Nephron progenitor cell (in vitro differentiated cells): ENCODE results near the gene CD79B.

ENCODE experiments used
- DNase-seq: peaks from one replicate; pipeline ENCODE4 v3.0.0; 2021
- H3K27ac Mint-ChIP-seq: 2 replicates; pipeline ENCODE4 v1.8.0; 2021; ENCODE audit warnings: mild to moderate bottlenecking, moderate library complexity, mixed read lengths
- H3K27me3 Mint-ChIP-seq: 2 replicates; pipeline ENCODE4 v1.8.0; 2021; ENCODE audit warnings: mild to moderate bottlenecking, low read depth, mixed read lengths; ENCODE audit not compliant: poor library complexity
- H3K36me3 Mint-ChIP-seq: 2 replicates; pipeline ENCODE4 v1.8.0; 2021; ENCODE audit warnings: low read depth, mixed read lengths
- H3K4me1 Mint-ChIP-seq: 2 replicates; pipeline ENCODE4 v1.8.0; 2021; ENCODE audit warnings: mixed read lengths
- H3K4me3 Mint-ChIP-seq: 2 replicates; pipeline ENCODE4 v1.8.0; 2021; ENCODE audit warnings: mild to moderate bottlenecking, moderate library complexity, mixed read lengths
- H3K9me3 Mint-ChIP-seq: 2 replicates; pipeline ENCODE4 v1.8.0; 2021; ENCODE audit warnings: mild to moderate bottlenecking, moderate library complexity, mixed read lengths
- TF ChIP-seq, protein P1 (sequence below): fragments of 200-600 bp; sonication (generic); IDR thresholded peaks from 2 replicates; pipeline ENCODE4 v1.5.0; 2021; ENCODE audit warnings: antibody characterized with exemption

Gene CD79B

GRCh38 chr17:63973930-63974593 lies 41.9 kb upstream of the CD79B start:
- no peaks in the 10 kb centered on the region for H3K9me3 Mint-ChIP-seq
- H3K27me3 Mint-ChIP-seq = peaks cover 7% of the 10 kb centered on the region
- H3K4me3 Mint-ChIP-seq = no peak overlapping the region
- H3K4me1 Mint-ChIP-seq = peaks cover 17% of the 10 kb centered on the region
- H3K27ac Mint-ChIP-seq = no peak overlapping the region
- no peak for DNase-seq
- H3K36me3 Mint-ChIP-seq = no peaks in the 10 kb centered on the region
- TF ChIP-seq, protein P1, sequence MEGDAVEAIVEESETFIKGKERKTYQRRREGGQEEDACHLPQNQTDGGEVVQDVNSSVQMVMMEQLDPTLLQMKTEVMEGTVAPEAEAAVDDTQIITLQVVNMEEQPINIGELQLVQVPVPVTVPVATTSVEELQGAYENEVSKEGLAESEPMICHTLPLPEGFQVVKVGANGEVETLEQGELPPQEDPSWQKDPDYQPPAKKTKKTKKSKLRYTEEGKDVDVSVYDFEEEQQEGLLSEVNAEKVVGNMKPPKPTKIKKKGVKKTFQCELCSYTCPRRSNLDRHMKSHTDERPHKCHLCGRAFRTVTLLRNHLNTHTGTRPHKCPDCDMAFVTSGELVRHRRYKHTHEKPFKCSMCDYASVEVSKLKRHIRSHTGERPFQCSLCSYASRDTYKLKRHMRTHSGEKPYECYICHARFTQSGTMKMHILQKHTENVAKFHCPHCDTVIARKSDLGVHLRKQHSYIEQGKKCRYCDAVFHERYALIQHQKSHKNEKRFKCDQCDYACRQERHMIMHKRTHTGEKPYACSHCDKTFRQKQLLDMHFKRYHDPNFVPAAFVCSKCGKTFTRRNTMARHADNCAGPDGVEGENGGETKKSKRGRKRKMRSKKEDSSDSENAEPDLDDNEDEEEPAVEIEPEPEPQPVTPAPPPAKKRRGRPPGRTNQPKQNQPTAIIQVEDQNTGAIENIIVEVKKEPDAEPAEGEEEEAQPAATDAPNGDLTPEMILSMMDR = no peak

DNA sequence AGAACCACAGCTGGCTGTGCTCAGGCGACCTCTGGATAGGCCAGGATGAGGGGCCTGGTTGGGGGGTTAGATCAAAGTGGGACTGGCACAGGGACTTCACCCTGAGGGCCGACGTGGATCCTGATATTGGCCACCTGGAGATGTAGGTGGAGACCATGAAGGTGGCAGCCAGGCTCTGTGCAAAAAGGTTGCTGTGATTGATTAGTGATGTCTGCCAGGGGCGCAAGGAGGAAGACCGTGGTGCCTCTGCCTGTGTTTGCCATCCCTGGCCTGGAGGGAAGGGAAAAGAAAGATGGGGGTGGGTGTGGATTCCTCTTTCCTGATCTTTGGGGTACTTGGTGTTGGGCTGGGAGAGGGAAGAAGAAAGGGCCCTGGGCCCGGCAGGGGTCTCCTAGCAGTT lies 41.1 kb upstream of the CD79B start:
- H3K4me1 Mint-ChIP-seq = peaks cover 17% of the 10 kb centered on the region
- no peak overlapping the region for H3K4me3 Mint-ChIP-seq
- TF ChIP-seq, protein P1 = no peak
- H3K36me3 Mint-ChIP-seq = no peaks in the 10 kb centered on the region
- DNase-seq = no peak
- H3K9me3 Mint-ChIP-seq = no peaks in the 10 kb centered on the region
- peaks cover 10% of the 10 kb centered on the region for H3K27me3 Mint-ChIP-seq
- H3K27ac Mint-ChIP-seq = no peak overlapping the region

GRCh38 chr17:63972796-63973195 lies 40.7 kb upstream of the CD79B start, which contains the start of gene SCN4A:
TSS of gene SCN4A (minus strand) at chr17:63972918. CDS start at chr17:63972841, 77 bp downstream.
- Mint-ChIP-seq H3K27me3 (peaks cover 10% of the 10 kb centered on the region), H3K4me1 (peaks cover 17% of the 10 kb centered on the region), H3K27ac (no peak within 1 kb of the TSS), H3K9me3 (no peaks in the 10 kb centered on the region), H3K36me3 (no peaks in the 10 kb centered on the region), H3K4me3 (no peak within 1 kb of the TSS)
- no peak for DNase-seq
- TF ChIP-seq, protein P1 = no peak

DNA sequence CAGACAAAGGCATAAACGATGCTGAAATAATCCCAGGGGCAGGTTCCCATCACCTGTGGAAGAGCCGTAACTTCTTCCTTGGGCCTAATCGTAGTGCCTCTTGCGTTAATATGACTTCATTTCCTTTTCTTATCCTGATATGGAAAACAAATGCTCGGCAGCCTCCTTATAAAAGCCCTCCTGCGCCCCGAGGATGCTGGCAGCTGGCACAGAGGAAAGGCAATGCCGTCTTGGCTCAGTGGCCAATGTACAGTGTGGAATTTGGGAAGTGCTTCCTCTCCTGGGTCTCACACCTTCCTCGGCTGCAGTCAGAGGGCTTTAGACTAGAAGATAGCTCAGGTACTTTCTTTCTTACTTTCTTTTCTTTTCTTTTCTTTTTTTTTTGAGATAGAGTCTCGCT lies 37.1 kb upstream of the CD79B start:
- no peaks in the 10 kb centered on the region for H3K9me3 Mint-ChIP-seq

DNA sequence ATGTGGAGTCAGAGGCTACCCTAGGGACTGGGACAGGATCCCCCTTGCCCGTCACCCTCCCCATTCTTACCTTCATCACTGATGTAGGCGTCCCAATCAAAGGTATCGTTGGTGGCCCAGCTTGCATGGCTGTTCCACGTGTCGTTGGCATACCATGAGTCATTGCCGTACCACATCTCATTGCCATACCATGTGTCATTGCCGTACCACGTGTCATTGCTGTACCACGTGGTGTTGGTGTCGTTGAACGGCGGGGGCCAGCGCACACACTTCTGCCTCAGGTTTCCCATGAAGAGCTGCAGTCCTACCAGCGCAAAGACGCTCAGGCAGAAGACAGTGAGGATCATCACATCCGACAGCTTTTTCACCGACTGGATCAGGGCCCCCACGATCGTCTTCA lies 35.8 kb upstream of the CD79B start:
- no peak overlapping the region for H3K27ac Mint-ChIP-seq
- no peaks in the 10 kb centered on the region for H3K9me3 Mint-ChIP-seq
- TF ChIP-seq, protein P1 = no peak
- DNase-seq = no peak
- no peak overlapping the region for H3K4me3 Mint-ChIP-seq
- no peaks in the 10 kb centered on the region for H3K36me3 Mint-ChIP-seq
- peaks cover 2% of the 10 kb centered on the region for H3K4me1 Mint-ChIP-seq
- H3K27me3 Mint-ChIP-seq = peaks cover 6% of the 10 kb centered on the region

More for the DNA sequence above, 37.1 kb upstream of the CD79B start:
- Mint-ChIP-seq H3K27ac (no peak overlapping the region), H3K27me3 (peaks cover 10% of the 10 kb centered on the region), H3K36me3 (no peaks in the 10 kb centered on the region), H3K4me1 (peaks cover 8% of the 10 kb centered on the region), H3K4me3 (no peak overlapping the region)
- TF ChIP-seq, protein P1 = no peak
- DNase-seq = no peak

GRCh38 chr17:63966646-63967264 lies 34.6 kb upstream of the CD79B start:
- no peaks in the 10 kb centered on the region for H3K9me3 Mint-ChIP-seq
- peaks cover 9% of the 10 kb centered on the region for H3K27me3 Mint-ChIP-seq
- no peak overlapping the region for H3K27ac Mint-ChIP-seq
- DNase-seq = no peak
- no peak overlapping the region for H3K4me3 Mint-ChIP-seq
- no peaks in the 10 kb centered on the region for H3K36me3 Mint-ChIP-seq
- TF ChIP-seq, protein P1 = no peak
- peaks cover 11% of the 10 kb centered on the region for H3K4me1 Mint-ChIP-seq
